B cell (primary cell): ENCODE measurements around the gene DNM2. TPM values are rescaled to one million over a fixed set of nuclear protein-coding genes. Genes with fewer than 3 reads are reported as not detected.

ENCODE experiments used
- ATAC-seq: fragments of 200-7000 bp; cut with Tn5 transposase; one replicate; pipeline ENCODE4 v1.10.0; 2021; ENCODE audit warnings: low read depth, mild to moderate bottlenecking, moderate number of reproducible peaks, moderate library complexity
- CTCF ChIA-PET: fragments of 350-600 bp; sonication (Branson Sonifier 250); formaldehyde crosslinking; loops from one replicate; lab custom pipeline; 2021; ENCODE audit warnings: antibody characterized with exemption, inconsistent platforms; lab: Charles Lee
- POLR2A ChIA-PET: fragments of 350-600 bp; sonication (Branson Sonifier 250); formaldehyde crosslinking; loops from one replicate; lab custom pipeline; 2021; ENCODE audit warnings: antibody characterized with exemption; lab: Charles Lee
- DNase-seq: peaks from one replicate; pipeline ENCODE4 v3.0.0; 2013
- H2AFZ ChIP-seq: 2 replicates; pipeline ENCODE4 v1.6.1; 2012; ENCODE audit warnings: mild to moderate bottlenecking, low read depth, low read length; ENCODE audit not compliant: insufficient read depth, poor library complexity, severe bottlenecking
- H3K27ac ChIP-seq, 2 donors: 1 replicate in 1 of 2; 2 replicates in 1 of 2; pipeline ENCODE4 v1.5.1; 2012 to 2013; ENCODE audit warnings: low read length in 2 of 2, mild to moderate bottlenecking in 2 of 2, moderate library complexity in 1 of 2
- H3K27me3 ChIP-seq, 4 experiments: fragments of 200-600 bp in 1 of 4; sonication (generic) in 1 of 4; replicated peaks in 1 of 4; 1 replicate in 2 of 4; 2 replicates in 2 of 4; pipeline versions ENCODE4 v1.6.1 to v1.7.0; 2013 to 2016; ENCODE audit warnings: low read length in 3 of 4, mild to moderate bottlenecking in 2 of 4, mixed read lengths in 1 of 4, moderate library complexity in 1 of 4; ENCODE audit not compliant: insufficient read depth in 4 of 4, control insufficient read depth in 3 of 4; ENCODE audit errors: control extremely low read depth in 1 of 4
- H3K36me3 ChIP-seq, 2 experiments: replicated peaks in 1 of 2; 1 replicate in 1 of 2; 2 replicates in 1 of 2; pipeline versions ENCODE4 v1.6.1 to v1.7.1; 2013; ENCODE audit warnings: low read length in 1 of 2; ENCODE audit not compliant: insufficient read depth in 2 of 2, control insufficient read depth in 1 of 2; ENCODE audit errors: control extremely low read depth in 1 of 2, extremely low read depth in 1 of 2
- H3K4me1 ChIP-seq, 2 donors: fragments of 200-600 bp in 1 of 2; sonication (generic) in 1 of 2; 1 replicate in 1 of 2; 2 replicates in 1 of 2; pipeline versions ENCODE4 v1.5.1 to v1.6.1; 2013 to 2017; ENCODE audit warnings: low read length in 2 of 2; ENCODE audit not compliant: control insufficient read depth in 2 of 2, insufficient read depth in 2 of 2
- H3K4me2 ChIP-seq: replicated peaks from 2 replicates; pipeline ENCODE3; 2012; ENCODE audit warnings: mild to moderate bottlenecking, low read depth, low read length; ENCODE audit not compliant: poor library complexity, severe bottlenecking
- H3K4me3 ChIP-seq, 5 experiments: fragments of 200-600 bp in 1 of 5; sonication (generic) in 1 of 5; 1 replicate in 3 of 5; 2 replicates in 2 of 5; pipeline versions ENCODE4 v1.5.1 to v1.7.0; 2011 to 2016; ENCODE audit warnings: low read length in 4 of 5, mild to moderate bottlenecking in 4 of 5, low read depth in 2 of 5, control low read depth in 1 of 5, moderate library complexity in 1 of 5; ENCODE audit not compliant: insufficient read depth in 1 of 5; ENCODE audit errors: control extremely low read depth in 1 of 5, extremely low read depth in 1 of 5
- H3K79me2 ChIP-seq: fragments of 200-600 bp; sonication (generic); one replicate; pipeline ENCODE4 v1.6.0; 2016; ENCODE audit warnings: low read length; ENCODE audit not compliant: control insufficient read depth, insufficient read depth
- H3K9ac ChIP-seq: fragments of 200-600 bp; sonication (generic); 2 replicates; pipeline ENCODE4 v1.6.1; 2017; ENCODE audit warnings: mild to moderate bottlenecking, low read length, moderate library complexity
- H3K9me3 ChIP-seq, 3 donors: one replicate each; pipeline versions ENCODE4 v1.6.1 to v1.7.1; 2013; ENCODE audit warnings: low read length in 2 of 3; ENCODE audit not compliant: control insufficient read depth in 2 of 3, insufficient read depth in 1 of 3; ENCODE audit errors: control extremely low read depth in 1 of 3
- H4K20me1 ChIP-seq: 2 replicates; pipeline ENCODE4 v1.6.0; 2012; ENCODE audit warnings: mild to moderate bottlenecking, low read length; ENCODE audit not compliant: insufficient read depth, control insufficient read depth, poor library complexity, severe bottlenecking
- H3K27ac Mint-ChIP-seq: one replicate; pipeline ENCODE4 v1.8.0; 2021; ENCODE audit warnings: mixed read lengths
- H3K27me3 Mint-ChIP-seq: one replicate; pipeline ENCODE4 v1.8.0; 2021; ENCODE audit warnings: mixed read lengths
- H3K4me1 Mint-ChIP-seq: one replicate; pipeline ENCODE4 v1.8.0; 2021; ENCODE audit warnings: mixed read lengths
- H3K4me3 Mint-ChIP-seq: one replicate; pipeline ENCODE4 v1.8.0; 2021; ENCODE audit warnings: mixed read lengths
- H3K9me3 Mint-ChIP-seq: one replicate; pipeline ENCODE4 v1.8.0; 2022; ENCODE audit warnings: mixed read lengths; ENCODE audit not compliant: insufficient read depth
- EZH2 ChIP-seq: IDR thresholded peaks from 2 replicates; pipeline ENCODE4 v1.6.1; 2012; ENCODE audit warnings: borderline replicate concordance, low read depth, mild to moderate bottlenecking, moderate library complexity, low read length; ENCODE audit not compliant: insufficient read depth, poor library complexity, severe bottlenecking
- WGBS: methylation state at CpG from one replicate; pipeline ENCODE4 v1.1.5; 2013; ENCODE audit warnings: missing lambda C conversion rate; ENCODE audit not compliant: insufficient coverage; 5-methylcytosine and 5-hydroxymethylcytosine counted together
- intact Hi-C: fragments of 100-400 bp; cut with micrococcal nuclease; formaldehyde crosslinking; loops from one replicate; pipeline ENCODE4 v1.10.0; 2022
- polyA plus RNA-seq: library from polyadenylated mRNA; depleted of rRNA; stranded (reverse); fragments of >200 nt; gene quantifications from 2 replicates; pipeline ENCODE4 v1.2.3, GENCODE V29; 2012
- total RNA-seq, 2 donors: library from RNA; stranded (reverse); fragments of 120-200 nt in 1 of 2; gene quantifications; 1 replicate in 1 of 2; 2 replicates in 1 of 2; pipeline versions ENCODE4 v1.2.3 to v1.2.4, GENCODE V29; 2013 to 2022
- TF ChIP-seq, protein P1 (sequence below): fragments of 200-600 bp; IDR thresholded peaks from one replicate; pipeline ENCODE4 v1.8.0; 2022; ENCODE audit warnings: antibody characterized with exemption, mild to moderate bottlenecking

Gene DNM2
- total and polyA plus RNA-seq, 2 donors (not counting 1 experiment from before 2014, with no cell fraction given) = 163 to 353 TPM

DNA sequence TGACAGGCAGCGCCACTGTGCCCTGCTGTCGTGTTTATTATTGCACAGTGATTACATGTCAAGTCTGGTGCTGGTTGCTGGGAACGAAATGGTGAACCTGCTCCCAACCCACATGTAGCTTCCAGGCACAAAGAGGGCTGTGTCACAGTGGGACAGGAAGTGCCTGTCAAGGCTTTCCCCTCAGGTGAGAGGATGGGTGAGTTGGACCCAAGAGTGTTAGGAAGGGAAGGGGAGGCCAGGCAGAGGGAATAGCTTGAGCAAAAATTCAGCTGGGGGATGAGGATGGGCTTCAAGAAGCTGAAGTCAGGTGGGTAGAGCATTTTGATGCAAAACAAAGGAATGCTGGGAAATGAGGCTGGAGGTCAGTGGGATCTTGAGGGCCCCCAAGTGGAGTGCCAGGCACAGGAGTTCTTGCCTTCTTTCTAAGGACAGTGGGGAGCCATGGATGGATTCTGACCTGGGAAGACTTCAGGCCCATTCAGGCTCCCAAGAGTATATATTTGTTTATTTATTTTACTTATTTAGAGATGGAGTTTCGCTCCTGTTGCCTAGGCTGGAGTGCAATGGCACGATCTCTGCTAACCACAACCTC lies 25.1 kb upstream of the DNM2 start:
- H3K4me3 Mint-ChIP-seq = peak overlapping the region; percentile 26
- CTCF ChIA-PET = interaction anchor here (0.5 to 1.0 kb wide), 4 partner anchors 13 to 210 kb away, joined by 3 to 4 read pairs (median 3); no protein-coding TSS in a partner anchor
- POLR2A ChIA-PET = no interaction called here

More for the DNA sequence above, 25.1 kb upstream of the DNM2 start:
- Histone ChIP-seq H4K20me1 (peaks cover 54% of the 10 kb centered on the region), H3K27ac (no peak overlapping the region), H3K9ac (no peak overlapping the region), H3K4me3 (no peak overlapping the region), H3K27me3 (no peaks in the 10 kb centered on the region), H3K79me2 (no peaks in the 10 kb centered on the region), H3K4me1 (peaks cover 10 to 15% of the 10 kb centered on the region in 2 donors), H3K4me2 (no peak overlapping the region), H2AFZ (no peak overlapping the region), H3K36me3 (peaks cover 0 to 36% of the 10 kb centered on the region in 2 experiments), H3K9me3 (peaks cover 0 to 8% (median 0%) of the 10 kb centered on the region in 3 donors)
- WGBS = 100% methylated on average over 2 of the region's 5 CpGs
- H3K27me3 Mint-ChIP-seq = no peaks in the 10 kb centered on the region
- no peaks in the 10 kb centered on the region for H3K9me3 Mint-ChIP-seq
- DNase-seq (peak; percentile 35), ATAC-seq (no peak)
- H3K4me1 Mint-ChIP-seq = peaks cover 17% of the 10 kb centered on the region
- intact Hi-C loops = no loop called here
- peak overlapping the region; percentile 67 for H3K27ac Mint-ChIP-seq
- TF ChIP-seq, protein P1, sequence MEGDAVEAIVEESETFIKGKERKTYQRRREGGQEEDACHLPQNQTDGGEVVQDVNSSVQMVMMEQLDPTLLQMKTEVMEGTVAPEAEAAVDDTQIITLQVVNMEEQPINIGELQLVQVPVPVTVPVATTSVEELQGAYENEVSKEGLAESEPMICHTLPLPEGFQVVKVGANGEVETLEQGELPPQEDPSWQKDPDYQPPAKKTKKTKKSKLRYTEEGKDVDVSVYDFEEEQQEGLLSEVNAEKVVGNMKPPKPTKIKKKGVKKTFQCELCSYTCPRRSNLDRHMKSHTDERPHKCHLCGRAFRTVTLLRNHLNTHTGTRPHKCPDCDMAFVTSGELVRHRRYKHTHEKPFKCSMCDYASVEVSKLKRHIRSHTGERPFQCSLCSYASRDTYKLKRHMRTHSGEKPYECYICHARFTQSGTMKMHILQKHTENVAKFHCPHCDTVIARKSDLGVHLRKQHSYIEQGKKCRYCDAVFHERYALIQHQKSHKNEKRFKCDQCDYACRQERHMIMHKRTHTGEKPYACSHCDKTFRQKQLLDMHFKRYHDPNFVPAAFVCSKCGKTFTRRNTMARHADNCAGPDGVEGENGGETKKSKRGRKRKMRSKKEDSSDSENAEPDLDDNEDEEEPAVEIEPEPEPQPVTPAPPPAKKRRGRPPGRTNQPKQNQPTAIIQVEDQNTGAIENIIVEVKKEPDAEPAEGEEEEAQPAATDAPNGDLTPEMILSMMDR = no peak
- no peak for TF ChIP-seq EZH2
